ENCODE results near the gene PDC.
"Not testable (repeated sequence)": the region's sequence is repeated elsewhere in the genome, so short reads cannot be mapped to it uniquely, and the experiment has no call there.

The PDC gene

DNA sequence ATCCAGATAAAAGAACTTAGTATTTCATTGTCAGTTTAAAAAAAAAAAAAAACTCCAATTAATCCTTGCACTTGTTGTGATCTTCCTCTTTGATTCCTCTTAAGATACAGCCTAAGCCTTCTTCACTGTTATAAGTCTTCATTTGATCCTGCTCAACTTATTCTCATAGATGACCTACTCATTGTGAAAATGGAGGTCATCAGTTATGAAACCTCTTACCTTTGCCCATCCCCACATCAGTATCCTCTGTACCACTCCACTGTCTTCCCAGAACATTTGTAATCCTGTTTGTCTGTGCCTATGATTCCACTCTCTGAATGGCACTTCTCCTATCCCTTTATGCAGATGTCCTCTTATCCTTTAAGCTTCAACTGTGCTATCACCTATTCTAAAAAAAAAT is 57.3 kb downstream of the PDC start:
- no peak for DNase-seq (ENCODE audit: low read depth in 2 of 2, low spot score in 1 of 2)

GRCh38 chr1:186401446-186401845 is 59.5 kb downstream of the PDC start:
- DNase-seq (ENCODE audit: low read depth in 2 of 2, low spot score in 1 of 2) = not testable (repeated sequence)
